GM21360 (cell line): ENCODE measurements around the gene PANK2.
"Not testable (repeated sequence)": the region's sequence is repeated elsewhere in the genome, so short reads cannot be mapped to it uniquely, and the experiment has no call there.

ENCODE experiments used
- ATAC-seq: cut with Tn5 transposase; IDR thresholded peaks from one replicate; pipeline ENCODE4 v1.9.1; 2021; ENCODE audit warnings: mild to moderate bottlenecking, moderate library complexity; ENCODE audit not compliant: unreplicated experiment

PANK2 gene

GRCh38 chr20:3888622-3889488 lies at the start of gene PANK2:
PANK2 (plus strand) TSS chr20:3889387.
- peak; percentile 92 for ATAC-seq

- not testable (repeated sequence) for ATAC-seq
Measured at GRCh38 chr20:3840201-3840600, 49.0 kb upstream of the PANK2 start.

- ATAC-seq: no peak
Measured at GRCh38 chr20:3842348-3842930, 46.7 kb upstream of the PANK2 start.

- no peak for ATAC-seq
Measured at GRCh38 chr20:3843490-3843889, 45.7 kb upstream of the PANK2 start.

GRCh38 chr20:3843990-3844619 lies 45.1 kb upstream of the PANK2 start:
- ATAC-seq: not testable (repeated sequence)

GRCh38 chr20:3846378-3846739 lies 42.8 kb upstream of the PANK2 start:
- no peak for ATAC-seq

GRCh38 chr20:3846740-3847428 lies 42.3 kb upstream of the PANK2 start, which contains the start of gene MAVS:
MAVS (plus strand) TSS chr20:3846834; CDS start chr20:3854625, 7,791 bp downstream.
- peak; percentile 79 for ATAC-seq

GRCh38 chr20:3847429-3847940 lies 41.7 kb upstream of the PANK2 start:
- ATAC-seq: no peak

- no peak for ATAC-seq
Measured at GRCh38 chr20:3848565-3848964, 40.6 kb upstream of the PANK2 start.

- no peak for ATAC-seq
Measured at GRCh38 chr20:3854462-3854871, 34.7 kb upstream of the PANK2 start.

GRCh38 chr20:3857405-3857804 lies 31.8 kb upstream of the PANK2 start:
- no peak for ATAC-seq

- no peak for ATAC-seq
Measured at GRCh38 chr20:3858689-3859088, 30.5 kb upstream of the PANK2 start.

- no peak for ATAC-seq
Measured at GRCh38 chr20:3861191-3861590, 28.0 kb upstream of the PANK2 start.

- ATAC-seq: no peak
Measured at GRCh38 chr20:3862333-3862732, 26.9 kb upstream of the PANK2 start.

GRCh38 chr20:3863317-3863716 lies 25.9 kb upstream of the PANK2 start:
- no peak for ATAC-seq

GRCh38 chr20:3864518-3864917 lies 24.7 kb upstream of the PANK2 start:
- no peak for ATAC-seq

- ATAC-seq: no peak
Measured at GRCh38 chr20:3865152-3865886, 23.9 kb upstream of the PANK2 start.

GRCh38 chr20:3865887-3866407 lies 23.2 kb upstream of the PANK2 start:
- ATAC-seq: no peak

GRCh38 chr20:3866464-3866863 lies 22.7 kb upstream of the PANK2 start:
- no peak for ATAC-seq

- no peak for ATAC-seq
Measured at GRCh38 chr20:3867802-3868201, 21.4 kb upstream of the PANK2 start.
